Neural progenitor cell (in vitro differentiated cells): ENCODE data around the gene SH3PXD2B. TPM values are rescaled to one million over a fixed set of nuclear protein-coding genes. Genes with fewer than 3 reads are reported as not detected.
A peak's percentile ranks its signal among the peaks of the same experiment; 100 is the strongest.
"Not testable (repeated sequence)": the region's sequence is repeated elsewhere in the genome, so short reads cannot be mapped to it uniquely, and the experiment has no call there.

Experiments
- DNase-seq: peaks from one replicate; pipeline ENCODE4 v3.0.0-alpha.2; 2016; ENCODE audit warnings: low spot score
- H2AFZ ChIP-seq: fragments of 200-600 bp; sonication (generic); replicated peaks from 2 replicates; pipeline ENCODE4 v1.6.1; 2016; ENCODE audit warnings: antibody characterized with exemption
- H3F3A ChIP-seq: fragments of 200-600 bp; sonication (generic); 2 replicates; pipeline ENCODE4 v1.6.1; 2016; ENCODE audit warnings: antibody characterized with exemption, low read depth
- H3K27ac ChIP-seq: fragments of 200-600 bp; sonication (generic); 2 replicates; pipeline ENCODE4 v1.5.1; 2016; ENCODE audit warnings: mild to moderate bottlenecking
- H3K27me3 ChIP-seq: fragments of 200-600 bp; sonication (generic); 2 replicates; pipeline ENCODE4 v1.6.1; 2016; ENCODE audit warnings: mild to moderate bottlenecking, moderate library complexity
- H3K36me3 ChIP-seq: fragments of 200-600 bp; sonication (generic); 2 replicates; pipeline ENCODE4 v1.5.1; 2016
- H3K4me1 ChIP-seq: fragments of 200-600 bp; sonication (generic); 2 replicates; pipeline ENCODE4 v1.6.1; 2016; ENCODE audit warnings: mixed run types
- H3K4me2 ChIP-seq: fragments of 200-600 bp; sonication (generic); 2 replicates; pipeline ENCODE4 v1.6.1; 2016
- H3K4me3 ChIP-seq: fragments of 200-600 bp; sonication (generic); 2 replicates; pipeline ENCODE4 v1.5.1; 2016
- H3K79me2 ChIP-seq: fragments of 200-600 bp; sonication (generic); 2 replicates; pipeline ENCODE4 v1.6.1; 2016; ENCODE audit warnings: low read depth
- H3K9ac ChIP-seq: fragments of 200-600 bp; sonication (generic); 2 replicates; pipeline ENCODE4 v1.6.1; 2016
- H3K9me3 ChIP-seq: fragments of 200-600 bp; sonication (generic); 2 replicates; pipeline ENCODE4 v1.5.1; 2016; ENCODE audit warnings: low read depth
- H4K20me1 ChIP-seq: fragments of 200-600 bp; sonication (generic); 2 replicates; pipeline ENCODE4 v1.6.1; 2016; ENCODE audit warnings: low read depth
- H3K27ac Mint-ChIP-seq: 3 replicates; pipeline ENCODE4 v1.8.0; 2021; ENCODE audit warnings: mixed read lengths
- H3K27me3 Mint-ChIP-seq: 2 replicates; pipeline ENCODE4 v1.8.0; 2022; ENCODE audit warnings: low read depth, mild to moderate bottlenecking, inconsistent platforms, moderate library complexity, mixed read lengths; ENCODE audit not compliant: insufficient read depth
- H3K36me3 Mint-ChIP-seq: 3 replicates; pipeline ENCODE4 v1.8.0; 2021; ENCODE audit warnings: mixed read lengths
- H3K4me1 Mint-ChIP-seq: 3 replicates; pipeline ENCODE4 v1.8.0; 2021; ENCODE audit warnings: mixed read lengths
- H3K4me3 Mint-ChIP-seq: 3 replicates; pipeline ENCODE4 v1.8.0; 2021; ENCODE audit warnings: mild to moderate bottlenecking, moderate library complexity, mixed read lengths
- H3K9me3 Mint-ChIP-seq: 3 replicates; pipeline ENCODE4 v1.8.0; 2020; ENCODE audit warnings: mixed read lengths
- CTCF ChIP-seq: fragments of 200-600 bp; sonication (generic); IDR thresholded peaks from 2 replicates; pipeline ENCODE4 v1.5.1; 2017; ENCODE audit warnings: antibody characterized with exemption, mild to moderate bottlenecking
- EZH2 ChIP-seq: fragments of 200-600 bp; sonication (generic); IDR thresholded peaks from 2 replicates; pipeline ENCODE4 v1.6.1; 2017; ENCODE audit warnings: antibody characterized with exemption, mild to moderate bottlenecking, moderate library complexity
- EZH2phosphoT487 ChIP-seq: fragments of 200-600 bp; sonication (generic); IDR thresholded peaks from 2 replicates; pipeline ENCODE4 v1.6.1; 2017; ENCODE audit warnings: antibody characterized with exemption
- total RNA-seq: library from RNA; depleted of rRNA; stranded (reverse); fragments of >200 nt; gene quantifications from 2 replicates; pipeline ENCODE4 v1.2.3, GENCODE V29; 2015; ENCODE audit warnings: low replicate concordance

Gene SH3PXD2B
- total RNA-seq, 1 donor from 2014 or later = 27.3 TPM

GRCh38 chr5:172479034-172479783, 24.9 kb upstream of the SH3PXD2B start:
- Histone ChIP-seq H3K9me3 (no peaks in the 10 kb centered on the region), H3K36me3 (no peaks in the 10 kb centered on the region), H3K4me2 (no peak overlapping the region), H3K27ac (no peak overlapping the region), H2AFZ (peak overlapping the region; percentile 7), H3K79me2 (no peaks in the 10 kb centered on the region), H3K27me3 (no peaks in the 10 kb centered on the region), H3F3A (no peaks in the 10 kb centered on the region), H3K4me1 (no peaks in the 10 kb centered on the region), H3K4me3 (no peak overlapping the region), H4K20me1 (no peaks in the 10 kb centered on the region), H3K9ac (no peak overlapping the region)
- no peak for TF ChIP-seq EZH2phosphoT487
- peak; percentile 91 for TF ChIP-seq CTCF
- Mint-ChIP-seq H3K9me3 (no peaks in the 10 kb centered on the region), H3K4me3 (no peak overlapping the region), H3K27ac (no peak overlapping the region), H3K4me1 (peaks cover 5% of the 10 kb centered on the region), H3K27me3 (peaks cover 4% of the 10 kb centered on the region), H3K36me3 (no peaks in the 10 kb centered on the region)
- peak; percentile 95 for DNase-seq

- not testable (repeated sequence) for H3K9me3 Mint-ChIP-seq, H3K27ac ChIP-seq, H3K9ac ChIP-seq, H2AFZ ChIP-seq, H3K4me3 ChIP-seq, H3K36me3 Mint-ChIP-seq, H3K4me1 Mint-ChIP-seq, H3K36me3 ChIP-seq, H3K27me3 ChIP-seq, H3K27me3 Mint-ChIP-seq, H3K79me2 ChIP-seq, DNase-seq, H3K4me3 Mint-ChIP-seq, H3K4me2 ChIP-seq, H3K4me1 ChIP-seq, H3F3A ChIP-seq, H4K20me1 ChIP-seq, H3K27ac Mint-ChIP-seq, H3K9me3 ChIP-seq
Measured at GRCh38 chr5:172478695-172479033, 24.3 kb upstream of the SH3PXD2B start.

GRCh38 chr5:172478256-172478655, 23.9 kb upstream of the SH3PXD2B start:
- H2AFZ ChIP-seq = no peak overlapping the region
- no peak overlapping the region for H3K4me3 ChIP-seq
- Mint-ChIP-seq H3K36me3 (no peaks in the 10 kb centered on the region), H3K27ac (no peak overlapping the region), H3K9me3 (no peaks in the 10 kb centered on the region), H3K4me1 (peaks cover 2% of the 10 kb centered on the region), H3K27me3 (peaks cover 4% of the 10 kb centered on the region), H3K4me3 (no peak overlapping the region)
- no peak overlapping the region for H3K27ac ChIP-seq
- no peaks in the 10 kb centered on the region for H3F3A ChIP-seq
- no peaks in the 10 kb centered on the region for H3K4me1 ChIP-seq
- DNase-seq = no peak
- no peak overlapping the region for H3K4me2 ChIP-seq
- H4K20me1 ChIP-seq = no peaks in the 10 kb centered on the region
- TF ChIP-seq EZH2phosphoT487 = no peak
- TF ChIP-seq CTCF = no peak
- no peak for TF ChIP-seq EZH2
- no peaks in the 10 kb centered on the region for H3K36me3 ChIP-seq
- no peaks in the 10 kb centered on the region for H3K9me3 ChIP-seq
- no peaks in the 10 kb centered on the region for H3K79me2 ChIP-seq
- no peak overlapping the region for H3K9ac ChIP-seq
- no peaks in the 10 kb centered on the region for H3K27me3 ChIP-seq

GRCh38 chr5:172477466-172477865, 23.1 kb upstream of the SH3PXD2B start:
- Mint-ChIP-seq H3K36me3 (no peaks in the 10 kb centered on the region), H3K27ac (no peak overlapping the region), H3K9me3 (no peaks in the 10 kb centered on the region), H3K4me1 (peaks cover 2% of the 10 kb centered on the region), H3K27me3 (peaks cover 4% of the 10 kb centered on the region), H3K4me3 (no peak overlapping the region)
- H2AFZ ChIP-seq = no peak overlapping the region
- H3K27me3 ChIP-seq = no peaks in the 10 kb centered on the region
- H3K9ac ChIP-seq = no peak overlapping the region
- TF ChIP-seq EZH2phosphoT487 = no peak
- no peak for TF ChIP-seq CTCF
- TF ChIP-seq EZH2 = no peak
- no peaks in the 10 kb centered on the region for H3K4me1 ChIP-seq
- no peak overlapping the region for H3K4me3 ChIP-seq
- no peak for DNase-seq
- H3K36me3 ChIP-seq = no peaks in the 10 kb centered on the region
- H3K27ac ChIP-seq = no peak overlapping the region
- no peaks in the 10 kb centered on the region for H4K20me1 ChIP-seq
- H3K9me3 ChIP-seq = no peaks in the 10 kb centered on the region
- H3K4me2 ChIP-seq = no peak overlapping the region
- no peaks in the 10 kb centered on the region for H3F3A ChIP-seq
- no peaks in the 10 kb centered on the region for H3K79me2 ChIP-seq
